HEK293T (cell line): ENCODE data around the gene DCTN4.
A peak's percentile ranks its signal among the peaks of the same experiment; 100 is the strongest.

Source experiments
- CTCF ChIA-PET: fragments of 350-600 bp; formaldehyde crosslinking; extraction: SDS; loops from one replicate; lab custom pipeline; 2021; ENCODE audit warnings: antibody characterized with exemption, inconsistent platforms; lab: Yijun Ruan, JAX
- POLR2A ChIA-PET: fragments of 350-600 bp; formaldehyde crosslinking; extraction: SDS; loops from one replicate; lab custom pipeline; 2020; ENCODE audit warnings: antibody characterized with exemption, inconsistent platforms; lab: Yijun Ruan, JAX
- DNase-seq: peaks from one replicate; pipeline ENCODE4 v3.0.0; 2012; ENCODE audit warnings: mixed read lengths; ENCODE audit errors: extremely low spot score
- ARNT ChIP-seq: fragments of 450-650 bp; IDR thresholded peaks from 2 replicates; pipeline ENCODE4 v1.6.1; 2017; ENCODE audit warnings: mild to moderate bottlenecking
- BHLHE40 ChIP-seq: fragments of 450-650 bp; IDR thresholded peaks from 2 replicates; pipeline ENCODE4 v1.6.1; 2016; ENCODE audit warnings: mild to moderate bottlenecking, moderate library complexity, borderline replicate concordance
- CTBP1 ChIP-seq: fragments of 450-650 bp; IDR thresholded peaks from 2 replicates; pipeline ENCODE4 v1.6.1; 2016; ENCODE audit warnings: borderline replicate concordance
- ELF4 ChIP-seq: fragments of 450-650 bp; IDR thresholded peaks from 2 replicates; pipeline ENCODE4 v1.6.1; 2017; ENCODE audit warnings: antibody characterized with exemption
- FOXA1 ChIP-seq: fragments of 450-650 bp; IDR thresholded peaks from 2 replicates; pipeline ENCODE4 v1.6.1; 2016; ENCODE audit warnings: mild to moderate bottlenecking
- FOXK2 ChIP-seq: fragments of 450-650 bp; IDR thresholded peaks from 2 replicates; pipeline ENCODE4 v1.6.1; 2016; ENCODE audit warnings: mild to moderate bottlenecking
- FOXM1 ChIP-seq: fragments of 450-650 bp; IDR thresholded peaks from 2 replicates; pipeline ENCODE4 v1.6.1; 2017; ENCODE audit warnings: mild to moderate bottlenecking, borderline replicate concordance
- HDGF ChIP-seq: fragments of 450-650 bp; IDR thresholded peaks from 2 replicates; pipeline ENCODE4 v1.6.1; 2017; ENCODE audit warnings: antibody characterized with exemption, borderline replicate concordance
- L3MBTL2 ChIP-seq: fragments of 450-650 bp; conservative IDR thresholded peaks from 2 replicates; pipeline ENCODE4 v1.6.1; 2016; ENCODE audit warnings: mild to moderate bottlenecking
- LEF1 ChIP-seq: fragments of 450-650 bp; IDR thresholded peaks from 2 replicates; pipeline ENCODE4 v1.6.1; 2017; ENCODE audit warnings: mild to moderate bottlenecking, borderline replicate concordance
- NFRKB ChIP-seq: fragments of 450-650 bp; IDR thresholded peaks from 2 replicates; pipeline ENCODE4 v1.6.1; 2016; ENCODE audit warnings: mild to moderate bottlenecking, moderate library complexity
- SP1 ChIP-seq: fragments of 450-650 bp; IDR thresholded peaks from 2 replicates; pipeline ENCODE4 v1.6.1; 2017
- SUZ12 ChIP-seq: fragments of 450-650 bp; IDR thresholded peaks from 2 replicates; pipeline ENCODE4 v1.6.1; 2016; ENCODE audit warnings: mild to moderate bottlenecking
- TARDBP ChIP-seq: fragments of 450-650 bp; IDR thresholded peaks from 2 replicates; pipeline ENCODE4 v1.6.1; 2016
- ZNF384 ChIP-seq: fragments of 450-650 bp; IDR thresholded peaks from 2 replicates; pipeline ENCODE4 v1.6.1; 2016
- TF ChIP-seq, protein P1 (sequence below): fragments of 450-650 bp; IDR thresholded peaks from 2 replicates; pipeline ENCODE4 v1.6.1; 2016

The DCTN4 gene

DNA sequence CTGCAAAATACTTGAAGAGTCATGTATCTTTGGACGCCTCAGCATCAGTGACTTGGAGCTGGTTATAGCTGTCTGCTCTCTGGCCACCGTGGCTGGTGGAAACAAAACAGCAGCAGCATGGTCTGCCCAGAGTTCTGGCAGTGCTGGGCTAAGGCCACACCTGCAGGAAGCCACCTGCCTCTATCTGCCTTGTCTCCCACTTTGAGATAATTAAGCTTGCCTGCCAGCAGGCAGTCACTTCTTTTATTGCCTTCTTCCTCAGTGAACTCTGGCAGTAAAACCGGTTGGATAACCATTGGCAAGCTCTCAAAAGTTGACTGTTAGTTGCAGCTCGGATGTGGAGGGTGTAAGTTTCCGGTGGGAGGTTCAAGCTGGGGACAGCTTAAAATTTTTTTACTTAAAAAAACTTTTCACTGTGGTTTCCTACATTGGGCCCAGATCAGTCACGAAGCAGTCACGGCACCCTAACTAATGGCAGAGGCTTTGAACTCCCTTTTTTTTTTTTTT is 24.7 kb upstream of the DCTN4 start:
- ChIA-PET POLR2A (interaction anchor here (0.7 to 1.6 kb wide), 2 partner anchors 25 to 83 kb away, joined by 3 to 7 read pairs; partner anchors contain the start of genes DCTN4 and RBM22), CTCF (interaction anchor here (0.6 to 0.9 kb wide), 3 partner anchors 17 to 222 kb away, joined by 3 to 4 read pairs (median 4); partner anchors contain the start of gene DCTN4)

DNA sequence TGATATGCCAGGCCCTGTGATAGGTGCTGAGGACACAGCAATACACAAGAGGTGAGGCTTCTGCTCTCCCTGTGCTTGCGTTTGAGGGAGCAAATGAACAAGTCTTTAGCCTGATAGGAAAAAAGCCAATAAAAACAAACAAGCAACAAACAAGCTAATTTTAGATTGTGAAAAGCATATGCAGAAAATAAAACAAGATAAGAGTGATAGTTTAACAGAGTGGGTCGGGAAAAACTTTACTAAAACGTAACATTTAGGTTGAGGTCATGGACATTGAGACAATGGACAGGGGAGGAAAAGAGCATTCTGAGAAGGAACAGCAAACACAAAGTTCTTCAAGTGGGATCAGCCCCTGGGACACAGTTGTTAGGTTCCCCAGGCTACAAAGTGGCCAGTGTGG is 24.0 kb upstream of the DCTN4 start:
- POLR2A ChIA-PET = interaction anchor here (1.6 kb wide), 1 partner anchor 82 kb away, joined by 7 read pairs; the partner anchor contains the start of gene RBM22
- DNase-seq = no peak
- CTCF ChIA-PET = interaction anchor here (2.4 kb wide), 1 partner anchor 19 kb away, joined by 12 read pairs; no protein-coding TSS in a partner anchor
- TF ChIP-seq FOXK2 = no peak
- no peak for TF ChIP-seq ELF4
- TF ChIP-seq L3MBTL2 = no peak
- TF ChIP-seq CTBP1 = no peak
- TF ChIP-seq FOXM1 = no peak
- no peak for TF ChIP-seq BHLHE40
- no peak for TF ChIP-seq SP1
- TF ChIP-seq NFRKB = no peak
- no peak for TF ChIP-seq FOXA1
- TF ChIP-seq TARDBP = no peak
- TF ChIP-seq ARNT = no peak
- no peak for TF ChIP-seq LEF1
- TF ChIP-seq, protein P1, sequence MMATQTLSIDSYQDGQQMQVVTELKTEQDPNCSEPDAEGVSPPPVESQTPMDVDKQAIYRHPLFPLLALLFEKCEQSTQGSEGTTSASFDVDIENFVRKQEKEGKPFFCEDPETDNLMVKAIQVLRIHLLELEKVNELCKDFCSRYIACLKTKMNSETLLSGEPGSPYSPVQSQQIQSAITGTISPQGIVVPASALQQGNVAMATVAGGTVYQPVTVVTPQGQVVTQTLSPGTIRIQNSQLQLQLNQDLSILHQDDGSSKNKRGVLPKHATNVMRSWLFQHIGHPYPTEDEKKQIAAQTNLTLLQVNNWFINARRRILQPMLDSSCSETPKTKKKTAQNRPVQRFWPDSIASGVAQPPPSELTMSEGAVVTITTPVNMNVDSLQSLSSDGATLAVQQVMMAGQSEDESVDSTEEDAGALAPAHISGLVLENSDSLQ = no peak
- TF ChIP-seq ZNF384 = no peak

More for the DNA sequence above, 24.7 kb upstream of the DCTN4 start:
- TF ChIP-seq L3MBTL2 (no peak), SP1 (no peak), SUZ12 (no peak), ZNF384 (no peak), TARDBP (no peak), HDGF (no peak), FOXA1 (no peak), BHLHE40 (no peak), ELF4 (no peak), NFRKB (no peak), FOXK2 (no peak), CTBP1 (no peak), LEF1 (no peak), FOXM1 (no peak), ARNT (no peak)
- TF ChIP-seq, protein P1 = no peak
- peak; percentile 34 for DNase-seq

DNA sequence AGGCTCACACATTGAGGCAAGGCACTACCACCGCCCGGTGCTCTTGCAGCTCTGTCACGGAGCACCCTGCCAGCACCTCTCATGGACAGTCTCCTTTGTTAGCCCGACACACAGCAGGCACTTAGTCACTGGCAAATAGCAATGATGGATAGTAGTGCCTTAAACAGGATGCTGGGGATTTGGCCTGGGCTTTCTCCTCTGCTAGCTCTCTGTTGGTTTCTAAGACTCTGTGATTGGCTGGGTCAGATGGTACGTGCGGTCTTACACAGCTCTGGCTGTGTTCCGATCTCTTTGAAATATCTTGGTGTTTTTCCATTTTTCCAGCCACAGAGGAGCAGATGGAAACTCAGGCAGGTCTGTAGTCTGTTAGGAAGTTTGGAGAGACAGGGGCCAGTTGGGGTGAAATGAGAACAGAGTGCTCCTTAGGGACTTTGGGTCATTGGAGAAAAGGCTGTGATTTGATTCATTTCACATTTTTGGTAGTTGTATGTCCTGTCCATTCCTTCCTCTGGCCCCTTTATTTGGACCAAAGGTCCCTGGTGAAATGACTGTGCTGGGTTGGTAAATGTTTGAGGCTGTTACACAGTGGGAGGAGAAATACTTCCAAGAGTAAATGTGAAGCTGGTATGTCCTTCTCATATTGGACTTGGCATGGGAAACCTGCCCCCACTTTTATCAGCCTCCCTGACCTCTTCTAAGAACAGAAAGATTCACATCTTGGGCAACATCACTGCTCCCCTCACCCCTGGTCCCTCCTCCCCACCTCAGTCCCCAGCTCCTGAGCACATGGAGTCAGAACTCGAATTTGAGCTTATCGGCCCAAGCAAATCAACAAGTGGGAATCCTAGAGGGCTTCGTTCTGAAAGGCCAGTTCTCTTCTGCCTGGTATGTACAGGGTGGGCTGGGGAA is 23.1 kb upstream of the DCTN4 start:
- no peak for DNase-seq
- TF ChIP-seq HDGF = no peak
- no peak for TF ChIP-seq FOXK2
- TF ChIP-seq ELF4 = no peak
- no peak for TF ChIP-seq FOXM1
- no peak for TF ChIP-seq BHLHE40
- no peak for TF ChIP-seq CTBP1
- TF ChIP-seq, protein P1 = no peak
- ChIA-PET CTCF (interaction anchor here (2.4 kb wide), 1 partner anchor 20 kb away, joined by 12 read pairs; no protein-coding TSS in a partner anchor), POLR2A (interaction anchor here (1.1 to 1.6 kb wide), 3 partner anchors 23 to 81 kb away, joined by 3 to 7 read pairs (median 7); partner anchors contain the start of genes DCTN4 and RBM22)

DNA sequence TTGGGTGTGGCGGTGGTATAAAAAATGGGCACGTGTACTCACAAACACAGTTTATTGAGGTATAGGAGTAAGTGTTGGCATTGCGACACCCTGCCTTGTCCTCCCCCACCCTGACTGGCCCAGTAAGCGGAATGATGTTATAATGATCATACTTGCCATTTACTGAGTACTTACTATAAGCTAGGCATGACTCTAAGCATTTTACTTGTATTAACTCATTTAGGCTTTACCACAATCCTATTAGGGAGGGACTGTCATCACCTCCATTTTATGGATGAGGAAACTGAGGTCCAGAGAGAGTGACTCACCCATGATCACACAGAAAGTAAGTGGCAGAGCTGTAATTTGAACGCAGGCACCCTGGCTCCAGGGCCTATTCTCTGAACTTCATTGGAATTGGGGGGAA is 22.0 kb upstream of the DCTN4 start:
- TF ChIP-seq BHLHE40 = no peak
- TF ChIP-seq FOXK2 = no peak
- TF ChIP-seq NFRKB = no peak
- TF ChIP-seq HDGF = no peak
- TF ChIP-seq FOXA1 = no peak
- no peak for TF ChIP-seq ELF4
- TF ChIP-seq L3MBTL2 = no peak
- no peak for TF ChIP-seq ZNF384
- no peak for TF ChIP-seq CTBP1
- TF ChIP-seq, protein P1 = no peak
- TF ChIP-seq TARDBP = no peak
- POLR2A ChIA-PET = interaction anchor here (1.1 to 3.4 kb wide), 3 partner anchors 23 to 80 kb away, joined by 3 to 32 read pairs (median 7); partner anchors contain the start of genes DCTN4 and RBM22
- CTCF ChIA-PET = interaction anchor here (2.4 kb wide), 1 partner anchor 21 kb away, joined by 12 read pairs; no protein-coding TSS in a partner anchor
- DNase-seq = no peak

DNA sequence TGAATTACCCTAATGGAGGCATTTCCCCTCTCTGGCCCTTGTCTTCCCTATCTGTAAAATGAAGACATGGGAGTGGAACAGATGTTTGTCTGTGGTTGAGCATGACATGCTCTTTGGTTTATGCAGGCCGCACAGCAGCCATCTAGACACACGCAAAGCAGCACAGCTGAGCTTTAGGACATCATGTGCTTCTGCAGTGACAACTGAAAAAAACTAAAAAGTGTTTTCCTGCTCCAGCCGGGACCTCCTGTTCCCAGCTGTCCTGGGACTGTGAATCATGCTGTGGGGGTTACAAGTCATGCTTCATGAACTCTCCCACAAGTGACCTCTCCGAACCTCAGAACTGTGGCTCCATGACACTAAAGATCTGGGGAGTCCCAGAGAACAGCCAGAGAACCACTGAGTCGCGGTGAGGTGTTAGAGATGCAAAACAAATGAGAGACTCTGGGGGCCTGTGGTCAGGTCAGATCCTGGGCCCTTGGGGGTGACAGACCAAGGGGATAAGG is 21.4 kb upstream of the DCTN4 start:
- no peak for DNase-seq
- ChIA-PET CTCF (no interaction called here), POLR2A (interaction anchor here (1.3 to 3.4 kb wide), 4 partner anchors 9 to 80 kb away, joined by 7 to 32 read pairs (median 18); partner anchors contain the start of genes DCTN4 and RBM22)
- TF ChIP-seq ARNT = no peak
- no peak for TF ChIP-seq SP1
- no peak for TF ChIP-seq FOXA1
- TF ChIP-seq L3MBTL2 = no peak
- no peak for TF ChIP-seq CTBP1
- TF ChIP-seq LEF1 = no peak
- no peak for TF ChIP-seq ZNF384
- TF ChIP-seq, protein P1 = no peak
- no peak for TF ChIP-seq NFRKB
- no peak for TF ChIP-seq ELF4
- TF ChIP-seq FOXK2 = no peak
- TF ChIP-seq FOXM1 = no peak
- no peak for TF ChIP-seq HDGF
- no peak for TF ChIP-seq SUZ12
- TF ChIP-seq BHLHE40 = no peak
- no peak for TF ChIP-seq TARDBP
